HG03575 (cell line): ENCODE results near the gene UTP25.

Experiments
- ATAC-seq: cut with Tn5 transposase; IDR thresholded peaks from one replicate; pipeline ENCODE4 v1.9.1; 2021; ENCODE audit not compliant: unreplicated experiment, insufficient number of reproducible peaks, low FRiP score; ENCODE audit errors: extremely low read depth

The UTP25 gene

GRCh38 chr1:209831615-209832014 lies 3.8 kb downstream of the UTP25 start:
- no peak for ATAC-seq

- ATAC-seq, result no peak
These were observed 8.1 kb downstream of the UTP25 start for GRCh38 chr1:209835782-209836298.

- no peak for ATAC-seq
These were observed 9.9 kb downstream of the UTP25 start for GRCh38 chr1:209837671-209838070.

- no peak for ATAC-seq
These were observed 10.8 kb downstream of the UTP25 start for GRCh38 chr1:209838537-209838936.

GRCh38 chr1:209839875-209840546 lies 12.2 kb downstream of the UTP25 start:
- ATAC-seq, result no peak

- ATAC-seq, result no peak
These were observed 12.8 kb downstream of the UTP25 start for GRCh38 chr1:209840611-209841010.

GRCh38 chr1:209844695-209845407 lies 17.1 kb downstream of the UTP25 start:
- ATAC-seq, result no peak

GRCh38 chr1:209845408-209845725 lies 17.6 kb downstream of the UTP25 start:
- no peak for ATAC-seq

- ATAC-seq, result no peak
These were observed 21.6 kb downstream of the UTP25 start for GRCh38 chr1:209849388-209849787.

- peak; percentile 68 for ATAC-seq
These were observed 22.7 kb downstream of the UTP25 start for GRCh38 chr1:209850342-209850979.

- ATAC-seq, result no peak
These were observed 25.9 kb downstream of the UTP25 start for GRCh38 chr1:209853676-209854075.

- no peak for ATAC-seq
These were observed 26.4 kb downstream of the UTP25 start for GRCh38 chr1:209854196-209854595.

- no peak for ATAC-seq
These were observed 27.2 kb downstream of the UTP25 start for GRCh38 chr1:209855006-209855405.

- no peak for ATAC-seq
These were observed 27.9 kb downstream of the UTP25 start for GRCh38 chr1:209855623-209856022.

GRCh38 chr1:209858561-209859103 lies 30.9 kb downstream of the UTP25 start:
- ATAC-seq, result no peak

- no peak for ATAC-seq
These were observed 32.6 kb downstream of the UTP25 start for GRCh38 chr1:209860293-209860881.

- no peak for ATAC-seq
These were observed 33.5 kb downstream of the UTP25 start for GRCh38 chr1:209861242-209861641.

- ATAC-seq, result no peak
These were observed 34.9 kb downstream of the UTP25 start for GRCh38 chr1:209862391-209863356.
